MM.1S (cell line): Measurements from ENCODE around the gene GATA5.

Source experiments
- DNase-seq: peaks from one replicate; pipeline ENCODE4 v3.0.0-alpha.2; 2015
- H2AFZ ChIP-seq: fragments of 300-600 bp; sonication (generic); 2 replicates; pipeline ENCODE4 v1.6.0; 2016; ENCODE audit warnings: antibody characterized with exemption, low read length
- H3F3A ChIP-seq: fragments of 300-600 bp; sonication (generic); 2 replicates; pipeline ENCODE4 v1.6.1; 2016; ENCODE audit warnings: mild to moderate bottlenecking, antibody characterized with exemption, low read length, moderate library complexity, mixed read lengths; ENCODE audit not compliant: insufficient read depth
- H3K27ac ChIP-seq: fragments of 300-600 bp; sonication (generic); 2 replicates; pipeline ENCODE4 v1.5.1; 2016; ENCODE audit warnings: mild to moderate bottlenecking, low read length
- H3K27me3 ChIP-seq: fragments of 300-600 bp; sonication (generic); replicated peaks from 2 replicates; pipeline ENCODE4 v1.6.0; 2016; ENCODE audit warnings: low read length; ENCODE audit not compliant: insufficient read depth
- H3K36me3 ChIP-seq: fragments of 300-600 bp; sonication (generic); replicated peaks from 2 replicates; pipeline ENCODE4 v1.6.1; 2016; ENCODE audit warnings: mild to moderate bottlenecking, low read length, mixed read lengths; ENCODE audit not compliant: insufficient read depth
- H3K4me1 ChIP-seq: fragments of 300-600 bp; sonication (generic); 2 replicates; pipeline ENCODE4 v1.6.1; 2016; ENCODE audit warnings: low read length, mixed read lengths
- H3K4me2 ChIP-seq: fragments of 300-600 bp; sonication (generic); 2 replicates; pipeline ENCODE4 v1.6.0; 2016; ENCODE audit warnings: low read depth, low read length
- H3K4me3 ChIP-seq: fragments of 300-600 bp; sonication (generic); 2 replicates; pipeline ENCODE4 v1.5.1; 2016; ENCODE audit warnings: low read length, mixed read lengths
- H3K79me2 ChIP-seq: fragments of 300-600 bp; sonication (generic); 2 replicates; pipeline ENCODE4 v1.6.1; 2016; ENCODE audit warnings: mixed run types, low read length, mixed read lengths
- H3K9ac ChIP-seq: fragments of 300-600 bp; sonication (generic); 2 replicates; pipeline ENCODE4 v1.6.1; 2016; ENCODE audit warnings: low read length, mixed read lengths
- H3K9me2 ChIP-seq: fragments of 300-600 bp; sonication (generic); replicated peaks from 2 replicates; pipeline ENCODE4 v1.6.1; 2016; ENCODE audit warnings: mild to moderate bottlenecking, low read length, mixed read lengths; ENCODE audit not compliant: insufficient read depth
- H3K9me3 ChIP-seq: fragments of 300-600 bp; sonication (generic); replicated peaks from 2 replicates; pipeline ENCODE4 v1.6.1; 2016; ENCODE audit warnings: mild to moderate bottlenecking, low read length, mixed read lengths; ENCODE audit not compliant: insufficient read depth
- H4K20me1 ChIP-seq: fragments of 300-600 bp; sonication (generic); 2 replicates; pipeline ENCODE4 v1.6.1; 2016; ENCODE audit warnings: mild to moderate bottlenecking, low read length, moderate library complexity, mixed read lengths; ENCODE audit not compliant: insufficient read depth
- CTCF ChIP-seq: fragments of 300-600 bp; sonication (generic); IDR thresholded peaks from 2 replicates; pipeline ENCODE4 v1.5.1; 2016; ENCODE audit warnings: antibody characterized with exemption, low read length, mixed read lengths
- EZH2 ChIP-seq: fragments of 300-600 bp; sonication (generic); optimal IDR thresholded peaks from 2 replicates; pipeline ENCODE3; 2017; ENCODE audit warnings: low read depth, mild to moderate bottlenecking, antibody characterized with exemption, low read length, mixed read lengths
- EZH2phosphoT487 ChIP-seq: fragments of 300-600 bp; sonication (generic); IDR thresholded peaks from 2 replicates; pipeline ENCODE4 v1.6.1; 2018; ENCODE audit warnings: antibody characterized with exemption, low read length

The GATA5 gene

GRCh38 chr20:62485062-62485700 is 9.4 kb upstream of the GATA5 start:
- Histone ChIP-seq H3K9me3 (no peaks in the 10 kb centered on the region), H4K20me1 (no peaks in the 10 kb centered on the region), H2AFZ (no peak overlapping the region), H3K4me2 (no peak overlapping the region), H3K4me3 (no peak overlapping the region), H3K79me2 (no peaks in the 10 kb centered on the region), H3K9me2 (no peaks in the 10 kb centered on the region), H3K9ac (no peak overlapping the region), H3F3A (no peaks in the 10 kb centered on the region), H3K27me3 (peaks cover 100% of the 10 kb centered on the region), H3K27ac (no peak overlapping the region), H3K36me3 (no peaks in the 10 kb centered on the region), H3K4me1 (no peaks in the 10 kb centered on the region)
- TF ChIP-seq CTCF: no peak
- no peak for TF ChIP-seq EZH2
- no peak for TF ChIP-seq EZH2phosphoT487
- no peak for DNase-seq

GRCh38 chr20:62484478-62484877 is 8.7 kb upstream of the GATA5 start:
- Histone ChIP-seq H4K20me1 (no peaks in the 10 kb centered on the region), H3K9me2 (no peaks in the 10 kb centered on the region), H3K36me3 (no peaks in the 10 kb centered on the region), H3K27ac (no peak overlapping the region), H3K9me3 (no peaks in the 10 kb centered on the region), H2AFZ (no peak overlapping the region), H3K4me1 (no peaks in the 10 kb centered on the region), H3K4me3 (no peak overlapping the region), H3K4me2 (no peak overlapping the region), H3K9ac (no peak overlapping the region), H3K79me2 (no peaks in the 10 kb centered on the region), H3K27me3 (peaks cover 97% of the 10 kb centered on the region), H3F3A (no peaks in the 10 kb centered on the region)
- TF ChIP-seq EZH2phosphoT487 (no peak), EZH2 (no peak), CTCF (no peak)
- no peak for DNase-seq

- no peaks in the 10 kb centered on the region for H3K9me3 ChIP-seq
- H3K27ac ChIP-seq: no peak overlapping the region
- H3K9ac ChIP-seq: no peak overlapping the region
- no peaks in the 10 kb centered on the region for H4K20me1 ChIP-seq
- no peaks in the 10 kb centered on the region for H3K9me2 ChIP-seq
- H3K4me1 ChIP-seq: no peaks in the 10 kb centered on the region
- no peaks in the 10 kb centered on the region for H3K79me2 ChIP-seq
- no peaks in the 10 kb centered on the region for H3F3A ChIP-seq
- H2AFZ ChIP-seq: no peak overlapping the region
- H3K4me2 ChIP-seq: no peak overlapping the region
- peaks cover 97% of the 10 kb centered on the region for H3K27me3 ChIP-seq
- no peak overlapping the region for H3K4me3 ChIP-seq
- TF ChIP-seq CTCF: no peak
- no peak for TF ChIP-seq EZH2
- no peak for TF ChIP-seq EZH2phosphoT487
- H3K36me3 ChIP-seq: no peaks in the 10 kb centered on the region
- DNase-seq: no peak
Observed at GRCh38 chr20:62483613-62484458, 8.0 kb upstream of the GATA5 start.
